GM21381 (cell line): ENCODE data around the gene GDF10.

Source experiments
- ATAC-seq: cut with Tn5 transposase; IDR thresholded peaks from one replicate; pipeline ENCODE4 v1.9.1; 2021; ENCODE audit warnings: mild to moderate bottlenecking, moderate library complexity; ENCODE audit not compliant: unreplicated experiment

The GDF10 gene

GRCh38 chr10:47311932-47312662 lies 12.1 kb downstream of the GDF10 start:
- no peak for ATAC-seq

- ATAC-seq: no peak
These were observed 12.6 kb downstream of the GDF10 start for GRCh38 chr10:47312663-47312995.

- no peak for ATAC-seq
These were observed 14.5 kb downstream of the GDF10 start for GRCh38 chr10:47314416-47314970.

GRCh38 chr10:47315421-47315820 lies 15.4 kb downstream of the GDF10 start:
- no peak for ATAC-seq

- ATAC-seq: no peak
These were observed 16.1 kb downstream of the GDF10 start for GRCh38 chr10:47316131-47316530.

GRCh38 chr10:47317251-47317650 lies 17.3 kb downstream of the GDF10 start:
- ATAC-seq: no peak

GRCh38 chr10:47318706-47319105 lies 18.7 kb downstream of the GDF10 start:
- ATAC-seq: no peak

- no peak for ATAC-seq
These were observed 19.8 kb downstream of the GDF10 start for GRCh38 chr10:47319784-47320183.

GRCh38 chr10:47320812-47321211 lies 20.8 kb downstream of the GDF10 start:
- ATAC-seq: no peak

- ATAC-seq: no peak
These were observed 21.7 kb downstream of the GDF10 start for GRCh38 chr10:47321521-47322195.

GRCh38 chr10:47322300-47323061 lies 22.5 kb downstream of the GDF10 start, which contains the start of gene GDF2:
Gene GDF2, plus strand, starts transcription at chr10:47322454. Its CDS starts 215 bp downstream, at chr10:47322669.
- ATAC-seq: no peak

GRCh38 chr10:47323087-47323486 lies 23.1 kb downstream of the GDF10 start:
- ATAC-seq: no peak

GRCh38 chr10:47323636-47324296 lies 23.8 kb downstream of the GDF10 start:
- no peak for ATAC-seq

- no peak for ATAC-seq
These were observed 25.6 kb downstream of the GDF10 start for GRCh38 chr10:47325303-47326291.

GRCh38 chr10:47326306-47326926 lies 26.4 kb downstream of the GDF10 start:
- no peak for ATAC-seq

- no peak for ATAC-seq
These were observed 26.9 kb downstream of the GDF10 start for GRCh38 chr10:47326927-47327330.

- ATAC-seq: no peak
These were observed 29.9 kb downstream of the GDF10 start for GRCh38 chr10:47329855-47330254.

GRCh38 chr10:47330366-47330765 lies 30.4 kb downstream of the GDF10 start:
- ATAC-seq: no peak

- ATAC-seq: no peak
These were observed 30.8 kb downstream of the GDF10 start for GRCh38 chr10:47330804-47331203.
